Epithelial cell of proximal tubule (primary cell): ENCODE results near the gene FPR1. TPM values are rescaled to one million over a fixed set of nuclear protein-coding genes. Genes with fewer than 3 reads are reported as not detected.

Source experiments
- DNase-seq: peaks from one replicate; pipeline ENCODE4 v3.0.0-alpha.2; 2011; ENCODE audit warnings: low read depth
- H3K4me3 ChIP-seq: 2 replicates; pipeline ENCODE4 v1.5.1; 2011; ENCODE audit warnings: low read depth, mild to moderate bottlenecking, low read length
- total RNA-seq: library from RNA; depleted of rRNA; stranded (reverse); fragments of >200 nt; gene quantifications from 2 replicates; pipeline ENCODE4 v1.2.3, GENCODE V29; 2015
- TF ChIP-seq, protein P1 (sequence below): conservative IDR thresholded peaks from 2 replicates; pipeline ENCODE4 v1.5.1; 2012; ENCODE audit warnings: low read depth, mild to moderate bottlenecking, low read length

Gene FPR1
- total RNA-seq, 1 donor from 2014 or later: not detected

DNA sequence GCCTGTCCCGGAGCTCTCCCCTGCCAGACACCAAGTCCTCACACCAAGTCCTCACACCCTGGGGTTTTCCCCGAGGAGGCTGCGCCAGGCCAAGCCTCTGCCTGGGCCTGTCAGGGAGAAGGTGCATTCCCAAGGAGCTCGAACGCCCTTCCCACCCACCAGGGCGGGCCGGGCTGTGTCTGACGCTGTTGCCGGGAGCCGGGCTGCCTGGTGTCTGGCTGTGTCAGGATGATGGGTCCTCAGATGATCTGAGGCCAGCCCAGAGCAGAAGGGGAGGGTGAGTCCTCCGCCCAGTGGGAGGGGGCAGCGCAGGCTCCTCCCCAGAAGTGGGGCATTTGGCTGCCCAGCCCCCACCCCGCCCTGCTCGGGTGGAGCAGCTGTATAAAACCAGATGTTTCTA, 25.6 kb downstream of the FPR1 start:
- TF ChIP-seq, protein P1, sequence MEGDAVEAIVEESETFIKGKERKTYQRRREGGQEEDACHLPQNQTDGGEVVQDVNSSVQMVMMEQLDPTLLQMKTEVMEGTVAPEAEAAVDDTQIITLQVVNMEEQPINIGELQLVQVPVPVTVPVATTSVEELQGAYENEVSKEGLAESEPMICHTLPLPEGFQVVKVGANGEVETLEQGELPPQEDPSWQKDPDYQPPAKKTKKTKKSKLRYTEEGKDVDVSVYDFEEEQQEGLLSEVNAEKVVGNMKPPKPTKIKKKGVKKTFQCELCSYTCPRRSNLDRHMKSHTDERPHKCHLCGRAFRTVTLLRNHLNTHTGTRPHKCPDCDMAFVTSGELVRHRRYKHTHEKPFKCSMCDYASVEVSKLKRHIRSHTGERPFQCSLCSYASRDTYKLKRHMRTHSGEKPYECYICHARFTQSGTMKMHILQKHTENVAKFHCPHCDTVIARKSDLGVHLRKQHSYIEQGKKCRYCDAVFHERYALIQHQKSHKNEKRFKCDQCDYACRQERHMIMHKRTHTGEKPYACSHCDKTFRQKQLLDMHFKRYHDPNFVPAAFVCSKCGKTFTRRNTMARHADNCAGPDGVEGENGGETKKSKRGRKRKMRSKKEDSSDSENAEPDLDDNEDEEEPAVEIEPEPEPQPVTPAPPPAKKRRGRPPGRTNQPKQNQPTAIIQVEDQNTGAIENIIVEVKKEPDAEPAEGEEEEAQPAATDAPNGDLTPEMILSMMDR: no peak
- H3K4me3 ChIP-seq: no peak overlapping the region
- DNase-seq: no peak

DNA sequence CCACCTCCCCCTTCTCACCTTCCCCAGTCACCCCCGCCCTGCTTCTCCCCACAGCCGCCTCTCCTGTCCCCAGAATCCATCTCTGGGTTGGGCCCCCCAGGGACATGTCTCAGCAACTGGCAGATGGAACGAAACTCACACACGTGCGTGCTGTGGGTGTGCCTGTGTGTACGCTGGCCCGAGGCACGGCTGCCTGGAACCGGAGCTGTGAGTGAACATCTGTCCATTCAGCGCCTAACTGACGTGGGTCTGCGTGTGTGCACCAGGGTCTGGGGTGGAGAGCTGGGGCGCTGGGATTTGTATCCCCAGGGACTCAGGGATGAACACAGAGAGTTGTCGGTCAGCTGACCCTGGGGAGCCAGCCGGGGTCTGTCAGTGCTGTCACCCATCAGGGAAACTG, 27.1 kb downstream of the FPR1 start:
- TF ChIP-seq, protein P1: no peak
- no peak overlapping the region for H3K4me3 ChIP-seq
- no peak for DNase-seq

DNA sequence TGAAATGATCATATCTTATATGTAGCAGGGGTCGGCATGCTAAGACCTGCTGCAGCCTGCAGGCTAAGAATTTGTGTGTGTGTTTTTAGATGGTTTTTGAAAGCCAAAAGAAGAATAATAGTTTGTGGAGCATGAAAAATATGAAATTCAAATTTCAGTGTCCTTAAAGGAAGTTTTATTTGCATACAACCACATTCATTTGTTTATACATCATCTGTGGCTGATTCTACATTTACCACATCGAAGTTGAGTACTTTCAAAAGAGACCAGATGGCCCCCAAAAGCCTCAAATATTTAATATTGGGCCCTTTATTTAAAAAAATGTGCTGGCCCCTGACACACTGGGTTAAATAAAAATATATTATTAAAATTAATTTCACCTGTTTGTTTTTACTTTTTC, 29.2 kb downstream of the FPR1 start:
- no peak overlapping the region for H3K4me3 ChIP-seq
- DNase-seq: no peak
- TF ChIP-seq, protein P1: no peak

DNA sequence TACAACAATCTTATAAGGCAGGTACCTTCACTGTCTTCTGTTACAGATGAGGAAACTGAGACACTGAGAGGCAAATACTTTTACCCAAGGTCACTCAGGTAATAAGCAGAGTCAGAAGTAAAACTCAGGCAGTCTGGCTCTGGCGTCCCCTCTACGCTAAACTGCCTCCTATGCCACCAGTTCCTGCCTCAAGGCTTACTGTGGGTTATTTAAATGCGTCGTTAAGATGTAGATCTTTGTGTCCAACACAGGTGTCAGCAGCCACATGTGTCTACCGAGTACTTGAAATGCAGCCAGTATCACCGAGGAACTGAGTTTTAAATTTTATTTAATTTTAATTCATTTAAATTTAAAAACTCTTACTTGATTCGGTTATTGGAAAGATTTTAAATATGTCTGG, 29.8 kb downstream of the FPR1 start:
- DNase-seq: no peak
- H3K4me3 ChIP-seq: no peak overlapping the region
- TF ChIP-seq, protein P1: no peak

DNA sequence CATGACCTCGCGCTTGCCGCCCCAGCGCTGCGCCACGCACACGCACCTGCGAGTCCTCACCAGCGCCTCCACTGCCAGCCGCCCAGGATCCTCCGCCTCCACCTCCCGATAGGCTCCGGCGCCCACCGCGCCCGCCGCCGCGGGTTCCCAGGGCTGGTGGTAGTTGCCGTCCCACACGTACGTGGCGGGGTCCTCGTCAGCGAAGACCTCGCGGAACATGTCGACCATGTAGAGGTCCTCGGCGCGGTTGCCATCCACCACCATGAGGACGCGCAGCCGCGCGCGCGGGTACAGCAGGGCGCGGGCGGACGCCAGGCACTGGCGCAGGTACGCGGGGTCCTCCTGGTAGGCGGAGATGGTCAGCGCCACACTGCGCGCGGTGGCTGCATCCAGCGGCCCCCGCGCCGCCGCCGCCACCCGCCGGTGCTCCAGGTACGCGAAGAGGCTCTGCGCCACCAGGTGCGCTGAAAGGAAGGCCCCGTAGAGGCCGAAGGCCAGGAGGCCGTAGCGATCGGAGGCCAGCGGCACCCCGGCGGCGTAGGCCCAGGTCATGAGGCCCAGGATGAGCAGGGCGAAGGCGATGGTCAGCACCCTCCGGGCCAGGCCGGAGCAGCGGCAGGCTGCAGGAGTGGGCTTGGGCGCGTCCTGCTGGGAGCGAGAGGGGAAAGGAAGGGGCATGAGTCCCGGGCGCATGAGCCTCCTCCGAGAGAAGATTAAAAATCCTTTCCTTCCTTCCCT, 32.3 kb downstream of the FPR1 start:
- H3K4me3 ChIP-seq: no peak overlapping the region
- DNase-seq: no peak

DNA sequence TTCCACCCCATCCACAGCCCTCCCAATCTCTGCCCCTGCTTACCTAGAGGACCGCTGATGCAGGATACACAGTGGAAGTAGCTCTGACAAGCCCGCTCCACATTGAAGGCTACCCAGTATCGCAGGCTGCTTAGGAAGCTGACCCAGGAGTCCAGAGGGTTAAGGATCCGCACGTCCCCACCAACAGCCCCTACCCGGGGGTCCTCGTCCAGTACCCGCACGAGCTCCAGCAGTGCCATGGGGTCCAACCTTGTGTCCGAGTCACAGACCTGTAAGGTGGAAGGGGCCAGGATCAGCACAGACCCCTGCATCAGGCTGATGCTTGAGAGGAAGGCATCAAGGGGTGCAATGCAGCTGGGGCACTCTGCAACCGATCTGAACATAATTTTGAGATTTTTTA, 34.8 kb downstream of the FPR1 start:
- no peak for DNase-seq
- no peak overlapping the region for H3K4me3 ChIP-seq
- TF ChIP-seq, protein P1: no peak

More for the DNA sequence above, 32.3 kb downstream of the FPR1 start:
- TF ChIP-seq, protein P1: no peak

DNA sequence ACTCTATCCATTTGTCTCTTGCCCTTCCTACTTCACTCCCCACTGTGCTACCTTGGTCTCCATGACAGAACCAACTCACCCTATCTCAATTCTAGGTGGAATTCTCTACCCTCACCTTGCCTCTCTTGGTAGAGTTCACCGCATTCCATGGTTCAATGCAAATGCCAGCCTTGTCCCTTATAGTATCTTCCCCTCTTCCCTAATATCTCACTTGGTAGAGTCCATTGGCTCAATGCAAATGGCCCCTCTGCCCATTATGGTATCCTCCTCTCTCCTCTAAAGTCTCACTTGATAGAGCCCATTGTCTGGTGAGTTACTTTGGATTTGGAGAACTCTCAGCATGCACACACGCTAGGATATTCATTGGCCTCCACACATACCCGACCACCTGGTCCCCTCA, 35.8 kb downstream of the FPR1 start:
- TF ChIP-seq, protein P1: no peak
- no peak overlapping the region for H3K4me3 ChIP-seq
- DNase-seq: no peak
